Measurements from ENCODE around the gene PCDH18. TPM values are rescaled to one million over a fixed set of nuclear protein-coding genes. Genes with fewer than 3 reads are reported as not detected.
"Not testable (repeated sequence)": the region's sequence is repeated elsewhere in the genome, so short reads cannot be mapped to it uniquely, and the experiment has no call there.

Gene PCDH18
- total RNA-seq, 2 experiments from 2014 or later, result 0.07 to 0.12 TPM

DNA sequence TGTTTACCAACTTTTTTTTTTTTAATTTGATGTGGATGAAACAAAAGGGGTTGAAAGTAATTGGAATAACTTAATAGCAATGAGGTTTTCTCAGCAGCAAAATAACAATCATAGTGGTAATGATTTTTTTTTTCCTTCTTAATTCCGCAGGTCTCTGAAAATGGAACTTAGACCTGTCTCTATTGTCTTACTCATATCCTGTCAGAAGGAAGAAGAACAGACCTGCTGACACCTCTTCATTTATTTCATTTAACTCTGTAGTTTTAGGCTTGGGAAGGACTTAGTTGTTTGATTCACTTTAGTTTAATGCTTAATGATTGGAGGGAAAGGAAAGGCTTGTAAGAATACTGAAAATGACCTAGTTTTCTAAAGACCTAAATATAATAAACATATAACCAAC lies 9.0 kb downstream of the PCDH18 start:
- no peaks in the 10 kb centered on the region for H3K4me1 Mint-ChIP-seq (ENCODE audit: low read depth)
- no peak overlapping the region for H3K4me3 Mint-ChIP-seq
- no peaks in the 10 kb centered on the region for H3K9me3 Mint-ChIP-seq
- H3K27ac Mint-ChIP-seq, result no peak overlapping the region
- intact Hi-C loops (cut with micrococcal nuclease), result no loop called here
- ChIA-PET CTCF (no interaction called here), POLR2A (no interaction called here)
- H3K27me3 Mint-ChIP-seq, result no peaks in the 10 kb centered on the region
- H3K36me3 Mint-ChIP-seq, result no peaks in the 10 kb centered on the region
- DNase-seq, result no peak

DNA sequence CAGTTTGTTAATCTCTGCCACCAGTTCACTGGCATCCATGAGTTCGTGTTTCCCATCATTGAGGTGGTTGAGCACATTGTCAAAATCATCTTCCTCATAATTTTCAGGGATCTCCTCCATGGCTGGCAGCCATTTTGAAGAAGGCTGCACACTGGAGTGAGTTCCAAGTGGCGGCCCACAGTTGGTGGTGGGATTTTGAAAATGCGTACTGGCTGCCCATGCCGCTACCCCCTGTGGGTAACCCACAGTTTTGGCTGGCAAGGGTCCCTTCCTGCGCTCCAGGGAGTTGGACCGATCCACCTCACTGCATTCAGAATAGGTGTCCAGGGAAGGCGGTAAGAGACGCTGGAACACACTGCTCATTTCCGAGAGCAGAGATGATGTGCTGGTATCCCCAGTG lies 11.2 kb downstream of the PCDH18 start:
- no peaks in the 10 kb centered on the region for H3K36me3 Mint-ChIP-seq
- no peaks in the 10 kb centered on the region for H3K4me1 Mint-ChIP-seq (ENCODE audit: low read depth)
- intact Hi-C loops (cut with micrococcal nuclease), result no loop called here
- no peaks in the 10 kb centered on the region for H3K9me3 Mint-ChIP-seq
- H3K4me3 Mint-ChIP-seq, result no peak overlapping the region
- POLR2A ChIA-PET, result no interaction called here
- CTCF ChIA-PET, result no interaction called here
- no peaks in the 10 kb centered on the region for H3K27me3 Mint-ChIP-seq
- DNase-seq, result no peak
- no peak overlapping the region for H3K27ac Mint-ChIP-seq

DNA sequence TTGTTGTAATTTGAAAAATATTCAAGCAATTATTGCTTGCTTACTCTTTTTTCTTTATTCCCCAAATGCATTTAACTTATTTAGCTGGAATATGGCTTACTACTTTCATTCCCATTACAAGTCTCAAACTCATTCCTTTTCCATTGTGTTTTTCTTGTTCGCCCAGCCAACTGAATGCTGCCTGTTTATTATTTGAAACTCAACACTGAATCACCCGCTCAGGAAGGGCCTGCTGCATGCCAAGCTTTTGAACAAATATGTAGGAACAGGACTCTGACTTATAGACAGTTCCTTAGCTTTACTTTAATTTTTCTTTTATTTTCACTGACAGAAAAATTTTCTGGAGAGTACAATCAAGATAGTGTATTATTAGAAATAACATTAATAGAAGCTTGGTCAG lies 12.9 kb downstream of the PCDH18 start:
- no peak for DNase-seq
- intact Hi-C loops (cut with micrococcal nuclease), result no loop called here
- Mint-ChIP-seq H3K4me3 (no peak overlapping the region), H3K27ac (no peak overlapping the region), H3K27me3 (no peaks in the 10 kb centered on the region), H3K36me3 (no peaks in the 10 kb centered on the region), H3K9me3 (no peaks in the 10 kb centered on the region), H3K4me1 (ENCODE audit: low read depth) (no peaks in the 10 kb centered on the region)
- POLR2A ChIA-PET, result no interaction called here
- CTCF ChIA-PET, result no interaction called here

DNA sequence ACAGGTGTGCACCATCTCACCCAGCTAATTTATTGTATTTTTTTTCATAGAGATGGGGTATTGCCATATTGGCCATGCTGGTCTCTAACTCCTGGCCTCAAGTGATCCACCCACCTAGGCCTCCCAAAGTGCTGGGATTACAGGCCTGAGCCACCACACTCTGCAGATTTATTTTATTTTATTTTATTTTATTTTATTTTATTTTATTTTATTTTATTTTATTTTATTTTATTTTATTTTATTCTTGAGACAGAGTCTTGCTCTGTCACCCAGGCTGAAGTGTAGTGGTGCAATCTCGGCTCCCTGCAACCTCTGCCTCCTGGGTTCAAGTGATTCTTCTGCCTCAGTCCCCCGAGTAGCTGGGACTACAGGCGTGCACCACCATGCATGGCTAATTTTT lies 15.0 kb downstream of the PCDH18 start:
- H3K27ac Mint-ChIP-seq; H3K4me3 Mint-ChIP-seq; DNase-seq; H3K9me3 Mint-ChIP-seq; H3K27me3 Mint-ChIP-seq; H3K36me3 Mint-ChIP-seq; H3K4me1 Mint-ChIP-seq (ENCODE audit: low read depth); POLR2A ChIA-PET; intact Hi-C loops (cut with micrococcal nuclease): not testable (repeated sequence)
- CTCF ChIA-PET, result interaction anchor here (0.7 kb wide), 1 partner anchor 23 kb away, joined by 3 read pairs; no protein-coding TSS in a partner anchor

DNA sequence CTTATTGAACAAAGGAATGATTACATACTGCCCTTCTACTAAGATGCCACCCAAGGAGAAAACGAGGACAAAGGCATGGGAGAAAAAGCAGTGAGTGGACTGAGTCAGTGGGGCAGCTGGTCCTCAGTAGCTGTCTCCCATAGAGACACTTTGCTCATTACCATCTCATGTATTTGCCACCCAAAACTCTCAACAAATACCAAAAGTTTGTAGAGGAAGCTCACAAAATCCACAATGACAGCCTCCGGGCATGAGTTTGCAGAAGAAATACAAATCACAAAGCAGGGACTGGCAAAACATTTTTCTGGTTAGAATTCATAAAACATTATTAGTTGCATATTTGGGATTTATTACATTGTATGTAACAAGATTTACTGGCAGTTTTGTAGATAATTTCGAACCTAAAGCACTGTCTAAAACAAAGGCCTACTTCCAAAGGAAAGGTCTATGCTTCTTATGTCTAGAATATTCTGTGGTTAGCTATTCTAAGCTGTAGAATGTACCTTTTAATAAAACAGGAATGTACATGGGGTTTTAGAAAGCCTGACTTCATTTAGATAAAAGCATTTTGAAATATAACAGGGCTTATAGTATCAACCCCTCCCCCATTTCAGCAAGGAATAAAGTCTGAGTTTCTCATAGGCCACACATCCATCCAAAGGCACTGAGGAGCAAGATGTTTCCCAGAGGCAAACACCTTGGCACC lies 17.7 kb downstream of the PCDH18 start:
- DNase-seq, result no peak
- no peaks in the 10 kb centered on the region for H3K4me1 Mint-ChIP-seq (ENCODE audit: low read depth)
- intact Hi-C loops (cut with micrococcal nuclease), result no loop called here
- H3K36me3 Mint-ChIP-seq, result no peaks in the 10 kb centered on the region
- H3K4me3 Mint-ChIP-seq, result no peak overlapping the region
- H3K27me3 Mint-ChIP-seq, result no peaks in the 10 kb centered on the region
- CTCF ChIA-PET, result no interaction called here
- POLR2A ChIA-PET, result no interaction called here
- no peak overlapping the region for H3K27ac Mint-ChIP-seq
- no peaks in the 10 kb centered on the region for H3K9me3 Mint-ChIP-seq

DNA sequence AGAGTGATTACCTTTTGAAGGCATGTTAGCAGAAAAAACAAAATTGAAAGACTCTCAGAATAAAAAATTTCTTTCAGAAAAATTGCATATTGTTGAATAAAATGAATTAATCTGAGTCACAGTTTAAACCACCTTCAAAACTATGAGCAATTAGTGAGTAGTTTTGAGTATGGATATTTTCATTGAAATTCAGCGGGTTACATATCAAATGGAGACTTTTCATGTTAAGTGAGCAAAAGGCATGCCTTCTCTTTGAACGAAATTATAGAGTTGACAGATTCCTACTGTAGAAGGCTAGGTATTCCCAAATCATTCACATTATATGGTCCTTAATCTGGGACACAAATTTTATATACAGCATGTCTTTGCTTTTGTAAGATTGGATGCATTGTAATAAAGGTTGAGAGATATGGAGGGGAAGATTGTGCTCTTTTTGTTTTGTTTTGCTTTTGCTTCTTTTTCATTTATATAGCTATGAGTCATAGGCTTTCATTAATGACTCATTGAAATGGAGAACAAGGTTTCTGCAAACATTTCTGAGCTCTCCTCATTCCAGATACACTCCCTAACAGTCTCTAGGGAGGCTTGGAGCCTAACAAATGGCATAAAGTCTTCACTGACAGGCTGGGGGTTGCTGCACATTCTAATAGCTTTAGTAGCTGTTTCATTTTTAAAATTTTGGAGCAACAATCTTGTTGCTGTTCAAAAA lies 21.6 kb downstream of the PCDH18 start:
- POLR2A ChIA-PET, result no interaction called here
- no peaks in the 10 kb centered on the region for H3K27me3 Mint-ChIP-seq
- intact Hi-C loops (cut with micrococcal nuclease), result no loop called here
- no peaks in the 10 kb centered on the region for H3K36me3 Mint-ChIP-seq
- no peaks in the 10 kb centered on the region for H3K4me1 Mint-ChIP-seq (ENCODE audit: low read depth)
- no peak for DNase-seq
- CTCF ChIA-PET, result no interaction called here
- no peak overlapping the region for H3K27ac Mint-ChIP-seq
- H3K4me3 Mint-ChIP-seq, result no peak overlapping the region
- no peaks in the 10 kb centered on the region for H3K9me3 Mint-ChIP-seq

DNA sequence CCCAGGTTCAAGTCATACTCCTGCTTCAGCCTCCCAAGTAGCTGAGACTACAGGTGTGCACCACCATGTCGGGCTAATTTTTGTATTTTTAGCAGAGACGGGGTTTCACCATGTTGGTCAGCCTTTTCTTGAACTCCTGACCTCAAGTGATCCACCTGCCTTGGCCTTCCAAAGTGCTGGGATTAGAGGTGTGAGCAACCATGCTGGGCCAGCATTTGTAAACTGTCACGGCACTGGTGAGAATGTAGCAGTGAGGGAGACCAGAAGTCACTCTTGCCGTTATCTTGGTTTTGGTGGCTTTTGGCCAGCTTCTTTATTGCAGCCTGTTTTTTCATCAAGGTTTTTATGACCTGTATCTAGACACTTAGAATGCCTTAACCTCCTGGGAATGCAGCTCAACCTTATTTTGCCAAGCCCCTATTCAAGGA lies 22.4 kb downstream of the PCDH18 start:
- no peaks in the 10 kb centered on the region for H3K36me3 Mint-ChIP-seq
- no peaks in the 10 kb centered on the region for H3K27me3 Mint-ChIP-seq
- no peak overlapping the region for H3K27ac Mint-ChIP-seq
- intact Hi-C loops (cut with micrococcal nuclease), result no loop called here
- no peaks in the 10 kb centered on the region for H3K9me3 Mint-ChIP-seq
- ChIA-PET CTCF (no interaction called here), POLR2A (no interaction called here)
- H3K4me3 Mint-ChIP-seq, result no peak overlapping the region
- no peak for DNase-seq
- no peaks in the 10 kb centered on the region for H3K4me1 Mint-ChIP-seq (ENCODE audit: low read depth)

DNA sequence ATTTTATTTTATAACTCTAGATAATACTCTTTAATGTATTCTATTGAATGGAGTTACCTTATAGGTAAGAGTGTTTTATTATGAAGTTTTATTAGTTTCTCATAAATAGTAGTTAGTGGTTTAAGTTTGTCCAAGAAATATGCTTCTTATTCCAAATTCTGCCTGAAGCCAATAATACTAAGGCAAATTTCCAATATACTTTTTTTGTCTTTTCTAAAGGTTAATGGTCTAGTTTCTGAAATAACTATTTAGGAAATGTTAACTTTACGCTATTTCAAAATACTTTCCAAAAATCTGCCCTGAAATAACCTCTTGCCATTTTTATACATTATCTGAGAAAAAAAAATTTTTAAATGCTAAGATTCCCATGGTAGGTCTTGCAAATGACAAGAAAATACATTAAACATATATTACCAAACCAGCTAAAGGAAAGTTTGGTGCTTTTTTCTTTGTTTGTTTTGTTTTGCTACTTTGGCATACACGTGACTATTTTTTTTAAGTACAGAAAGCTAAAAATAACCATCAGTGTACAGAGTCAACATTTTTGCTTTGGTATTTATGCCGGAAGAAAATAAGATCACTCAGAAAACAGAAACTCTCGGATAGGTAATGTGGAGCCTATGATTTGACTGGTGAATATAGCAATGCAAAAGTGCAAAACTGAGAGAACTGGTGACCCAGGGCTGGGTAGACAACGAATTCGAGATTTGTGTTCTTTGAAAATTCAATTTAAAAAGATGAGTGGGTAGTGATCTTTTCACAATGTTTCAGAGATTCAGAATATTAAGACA lies 29.8 kb downstream of the PCDH18 start:
- no peaks in the 10 kb centered on the region for H3K9me3 Mint-ChIP-seq
- ChIA-PET POLR2A (no interaction called here), CTCF (no interaction called here)
- DNase-seq, result no peak
- no peak overlapping the region for H3K27ac Mint-ChIP-seq
- intact Hi-C loops (cut with micrococcal nuclease), result no loop called here
- H3K27me3 Mint-ChIP-seq, result no peaks in the 10 kb centered on the region
- no peaks in the 10 kb centered on the region for H3K4me1 Mint-ChIP-seq (ENCODE audit: low read depth)
- no peaks in the 10 kb centered on the region for H3K36me3 Mint-ChIP-seq
- no peak overlapping the region for H3K4me3 Mint-ChIP-seq

DNA sequence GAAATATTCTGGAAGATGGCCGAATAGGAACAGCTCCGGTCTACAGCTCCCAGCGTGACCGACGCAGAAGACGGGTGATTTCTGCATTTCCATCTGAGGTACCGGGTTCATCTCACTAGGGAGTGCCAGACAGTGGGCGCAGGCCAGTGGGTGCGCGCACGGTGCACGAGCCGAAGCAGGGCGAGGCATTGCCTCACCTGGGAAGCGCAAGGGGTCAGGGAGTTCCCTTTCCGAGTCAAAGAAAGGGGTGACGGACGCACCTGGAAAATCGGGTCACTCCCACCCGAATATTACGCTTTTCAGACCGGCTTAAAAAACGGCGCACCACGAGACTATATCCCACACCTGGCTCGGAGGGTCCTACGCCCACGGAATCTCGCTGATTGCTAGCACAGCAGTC lies 36.0 kb downstream of the PCDH18 start:
- H3K4me1 Mint-ChIP-seq (ENCODE audit: low read depth); CTCF ChIA-PET; H3K4me3 Mint-ChIP-seq; H3K36me3 Mint-ChIP-seq; intact Hi-C loops (cut with micrococcal nuclease); H3K27ac Mint-ChIP-seq; H3K27me3 Mint-ChIP-seq; H3K9me3 Mint-ChIP-seq; DNase-seq; POLR2A ChIA-PET: not testable (repeated sequence)

DNA sequence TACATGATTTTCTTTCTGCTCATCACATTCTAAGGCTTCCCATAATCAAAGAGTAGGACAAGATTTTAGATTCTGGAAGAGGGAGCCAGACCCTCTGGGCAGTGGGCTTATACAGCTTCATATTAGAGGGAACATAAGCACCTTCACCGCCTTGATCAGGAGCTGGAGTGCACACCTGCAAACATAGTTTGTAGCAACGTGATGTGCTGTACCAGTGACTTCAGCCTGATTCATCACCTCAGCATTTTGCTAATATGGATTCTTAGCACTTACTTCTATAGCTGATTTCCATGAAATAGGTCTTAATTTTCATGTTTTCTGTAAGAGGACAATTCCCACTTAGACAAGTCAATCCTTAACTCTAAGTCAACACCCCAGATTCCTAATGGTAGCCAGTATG lies 36.7 kb downstream of the PCDH18 start:
- intact Hi-C loops (cut with micrococcal nuclease), result no loop called here
- Mint-ChIP-seq H3K4me3 (no peak overlapping the region), H3K27ac (no peak overlapping the region), H3K27me3 (no peaks in the 10 kb centered on the region), H3K36me3 (no peaks in the 10 kb centered on the region), H3K4me1 (ENCODE audit: low read depth) (no peaks in the 10 kb centered on the region), H3K9me3 (peaks cover under 1% of the 10 kb centered on the region)
- CTCF ChIA-PET, result no interaction called here
- POLR2A ChIA-PET, result no interaction called here
- DNase-seq, result no peak

DNA sequence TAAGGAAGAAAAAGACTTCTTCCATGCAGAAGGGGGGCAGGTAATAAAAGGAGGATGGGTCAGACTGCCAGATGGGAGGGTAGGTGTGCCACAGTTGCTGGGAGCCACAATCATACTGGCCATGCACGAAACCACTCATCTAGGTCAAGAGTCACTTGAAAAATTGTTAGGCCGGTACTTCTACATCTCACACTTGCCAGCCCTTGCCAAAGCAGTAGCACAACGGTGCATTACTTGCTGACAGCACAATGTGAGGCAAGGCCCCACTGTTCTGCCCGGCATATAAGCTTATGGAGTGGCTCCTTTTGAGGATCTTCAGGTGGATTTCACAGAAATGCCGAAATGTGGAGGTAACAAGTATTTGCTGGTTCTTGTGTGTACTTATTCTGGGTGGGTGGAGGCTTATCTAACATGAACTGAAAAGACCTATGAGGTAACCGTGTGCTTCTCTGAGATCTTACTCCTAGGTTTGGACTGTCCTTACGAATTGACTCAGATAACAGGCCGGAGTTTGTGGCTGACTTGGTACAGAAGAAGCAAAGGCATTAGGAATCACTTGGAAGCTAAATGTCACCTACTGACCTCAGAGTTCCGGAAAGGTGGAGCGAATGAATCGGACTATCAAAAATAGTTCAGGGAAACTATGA lies 48.9 kb downstream of the PCDH18 start:
- H3K9me3 Mint-ChIP-seq; H3K36me3 Mint-ChIP-seq; H3K27me3 Mint-ChIP-seq; CTCF ChIA-PET; DNase-seq; intact Hi-C loops (cut with micrococcal nuclease); H3K4me1 Mint-ChIP-seq (ENCODE audit: low read depth); H3K4me3 Mint-ChIP-seq; H3K27ac Mint-ChIP-seq; POLR2A ChIA-PET: not testable (repeated sequence)

DNA sequence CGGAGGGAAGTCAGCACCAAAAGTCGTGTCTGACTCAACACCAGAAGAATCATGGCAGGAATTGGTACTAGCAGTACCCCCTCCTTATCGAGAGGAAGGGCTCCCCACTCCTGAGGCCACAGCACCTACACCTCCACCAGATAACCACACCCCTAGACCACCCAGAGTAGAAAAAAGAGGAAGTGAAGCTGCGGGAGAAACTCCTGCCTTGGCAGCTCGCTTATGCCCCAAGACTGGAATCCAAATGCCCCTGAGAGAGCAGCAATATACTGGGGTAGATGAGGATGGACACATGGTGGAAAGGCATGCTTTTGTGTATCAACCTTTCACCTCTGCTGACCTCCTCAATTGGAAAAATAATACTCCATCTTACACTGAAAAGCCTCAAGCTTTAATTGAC lies 52.6 kb downstream of the PCDH18 start:
- not testable (repeated sequence) for H3K4me1 Mint-ChIP-seq (ENCODE audit: low read depth); H3K4me3 Mint-ChIP-seq

More for the DNA sequence above, 52.6 kb downstream of the PCDH18 start:
- H3K27me3 Mint-ChIP-seq; CTCF ChIA-PET; H3K27ac Mint-ChIP-seq; intact Hi-C loops (cut with micrococcal nuclease); H3K36me3 Mint-ChIP-seq; H3K9me3 Mint-ChIP-seq; DNase-seq; POLR2A ChIA-PET: not testable (repeated sequence)
